ENCODE data around the gene LIMS1.
A peak's percentile ranks its signal among the peaks of the same experiment; 100 is the strongest.
"Not testable (repeated sequence)": the region's sequence is repeated elsewhere in the genome, so short reads cannot be mapped to it uniquely, and the experiment has no call there.

LIMS1 gene

GRCh38 chr2:108588070-108588668, 53.9 kb downstream of the LIMS1 start:
- no peak for FAIRE-seq

- FAIRE-seq: no peak
Observed at GRCh38 chr2:108589372-108589771, 55.1 kb downstream of the LIMS1 start.

- FAIRE-seq: no peak
Observed at GRCh38 chr2:108589781-108590180, 55.5 kb downstream of the LIMS1 start.

- FAIRE-seq: no peak
Observed at GRCh38 chr2:108591163-108591562, 56.9 kb downstream of the LIMS1 start.

GRCh38 chr2:108593547-108594098, 59.4 kb downstream of the LIMS1 start:
- no peak for FAIRE-seq

GRCh38 chr2:108594132-108594981, 60.1 kb downstream of the LIMS1 start:
- FAIRE-seq: no peak

- no peak for FAIRE-seq
Observed at GRCh38 chr2:108594982-108595464, 60.8 kb downstream of the LIMS1 start.

- FAIRE-seq: not testable (repeated sequence)
Observed at GRCh38 chr2:108595771-108596170, 61.5 kb downstream of the LIMS1 start.

GRCh38 chr2:108597105-108597744, 63.0 kb downstream of the LIMS1 start:
- not testable (repeated sequence) for FAIRE-seq

GRCh38 chr2:108601199-108601598, 66.9 kb downstream of the LIMS1 start:
- not testable (repeated sequence) for FAIRE-seq

GRCh38 chr2:108602422-108602821, 68.2 kb downstream of the LIMS1 start:
- no peak for FAIRE-seq

- FAIRE-seq: no peak
Observed at GRCh38 chr2:108604196-108604595, 69.9 kb downstream of the LIMS1 start.

GRCh38 chr2:108605947-108606346, 71.7 kb downstream of the LIMS1 start:
- no peak for FAIRE-seq

GRCh38 chr2:108607706-108608301, 73.5 kb downstream of the LIMS1 start:
- peak; percentile 74 for FAIRE-seq

GRCh38 chr2:108611021-108611420, 76.8 kb downstream of the LIMS1 start:
- FAIRE-seq: no peak

- FAIRE-seq: no peak
Observed at GRCh38 chr2:108612153-108612513, 77.9 kb downstream of the LIMS1 start.

- FAIRE-seq: no peak
Observed at GRCh38 chr2:108612514-108613183, 78.4 kb downstream of the LIMS1 start.

- no peak for FAIRE-seq
Observed at GRCh38 chr2:108613261-108614042, 79.2 kb downstream of the LIMS1 start.

- no peak for FAIRE-seq
Observed at GRCh38 chr2:108614043-108614545, 79.8 kb downstream of the LIMS1 start.

- no peak for FAIRE-seq
Observed at GRCh38 chr2:108614659-108615058, 80.4 kb downstream of the LIMS1 start.

- no peak for FAIRE-seq
Observed at GRCh38 chr2:108615480-108616090, 81.3 kb downstream of the LIMS1 start.
